Mononuclear cell (primary cell): ENCODE results near the gene SDHD. TPM values are rescaled to one million over a fixed set of nuclear protein-coding genes. Genes with fewer than 3 reads are reported as not detected.

Source experiments
- H3K27me3 ChIP-seq: 2 replicates; pipeline ENCODE4 v1.6.0; 2011; ENCODE audit warnings: low read length, control low read depth; ENCODE audit not compliant: insufficient read depth
- H3K4me1 ChIP-seq: 2 replicates; pipeline ENCODE4 v1.5.1; 2011; ENCODE audit warnings: mild to moderate bottlenecking, low read length, control low read depth; ENCODE audit not compliant: insufficient read depth
- H3K4me3 ChIP-seq: 2 replicates; pipeline ENCODE4 v1.5.1; 2011; ENCODE audit warnings: mild to moderate bottlenecking, low read length, moderate library complexity
- H3K9me3 ChIP-seq: 2 replicates; pipeline ENCODE4 v1.5.1; 2011; ENCODE audit warnings: low read depth, mild to moderate bottlenecking, control low read depth, low read length
- total RNA-seq: library from RNA; depleted of rRNA; stranded (reverse); fragments of >200 nt; gene quantifications from one replicate; pipeline ENCODE4 v1.2.3, GENCODE V29; 2012

SDHD gene
- total RNA-seq, 1 donor = 72.1 TPM

GRCh38 chr11:112128483-112129121, 41.9 kb downstream of the SDHD start:
- H3K4me1 ChIP-seq = peaks cover 14% of the 10 kb centered on the region
- H3K27me3 ChIP-seq = no peaks in the 10 kb centered on the region
- no peaks in the 10 kb centered on the region for H3K9me3 ChIP-seq
- H3K4me3 ChIP-seq = no peak overlapping the region

DNA sequence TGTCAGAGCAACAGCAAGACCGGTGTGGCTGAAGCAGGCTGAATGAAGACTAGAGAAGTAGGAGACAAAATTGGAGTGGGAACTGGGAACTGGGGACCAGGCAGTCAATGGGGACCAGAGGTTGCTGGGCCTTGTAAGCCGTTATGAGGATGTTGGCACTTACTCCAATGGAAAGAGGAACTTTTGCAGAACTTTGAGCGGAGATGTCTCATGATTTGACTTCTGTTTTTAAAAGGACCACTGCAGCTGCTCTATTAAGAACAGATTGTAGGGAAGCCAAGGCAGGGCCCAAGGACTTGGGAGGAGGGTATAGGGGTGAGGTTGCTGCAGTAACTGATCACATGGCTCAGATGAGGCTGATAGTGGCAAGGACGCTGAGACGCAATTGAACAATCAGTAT, 43.0 kb downstream of the SDHD start:
- H3K4me3 ChIP-seq = no peak overlapping the region
- no peaks in the 10 kb centered on the region for H3K9me3 ChIP-seq
- peaks cover 14% of the 10 kb centered on the region for H3K4me1 ChIP-seq
- H3K27me3 ChIP-seq = no peaks in the 10 kb centered on the region

- no peaks in the 10 kb centered on the region for H3K27me3 ChIP-seq
- no peaks in the 10 kb centered on the region for H3K9me3 ChIP-seq
- H3K4me1 ChIP-seq = peaks cover 14% of the 10 kb centered on the region
- no peak overlapping the region for H3K4me3 ChIP-seq
Observed at GRCh38 chr11:112132737-112133136, 46.1 kb downstream of the SDHD start.

GRCh38 chr11:112134473-112134872, 47.8 kb downstream of the SDHD start:
- Histone ChIP-seq H3K4me1 (peaks cover 8% of the 10 kb centered on the region), H3K27me3 (no peaks in the 10 kb centered on the region), H3K4me3 (no peak overlapping the region), H3K9me3 (no peaks in the 10 kb centered on the region)

DNA sequence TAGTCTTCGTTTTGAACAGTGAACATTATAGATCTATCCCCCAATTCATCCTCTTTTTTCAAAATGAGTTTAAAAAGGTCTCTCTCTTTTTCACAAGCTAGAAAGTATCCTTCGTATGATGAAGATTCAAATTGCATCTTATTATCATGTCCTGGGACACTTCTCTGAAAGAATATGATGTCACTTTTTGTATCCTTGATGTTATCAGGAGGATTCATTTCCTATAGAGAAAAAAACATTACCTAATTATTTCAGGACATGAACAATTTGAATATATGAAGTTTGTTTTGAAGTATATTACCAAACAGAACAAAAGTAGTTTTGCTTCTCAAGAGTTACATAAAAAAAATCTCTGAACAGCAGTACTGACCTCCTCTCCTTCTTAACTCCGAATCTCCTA, 56.9 kb downstream of the SDHD start:
- H3K4me1 ChIP-seq = peaks cover 8% of the 10 kb centered on the region

More for the DNA sequence above, 56.9 kb downstream of the SDHD start:
- no peaks in the 10 kb centered on the region for H3K27me3 ChIP-seq
- peaks cover 8% of the 10 kb centered on the region for H3K9me3 ChIP-seq
- H3K4me3 ChIP-seq = no peak overlapping the region

Other genes starting within 250 kb of the SDHD start
- gene ALG9, start 215.3 kb upstream of the SDHD start, total RNA-seq = 23.7 TPM
- 2.0 TPM for gene FDXACB1, start 207.7 kb upstream of the SDHD start, total RNA-seq
- 13.2 TPM for gene CFAP68, start 207.3 kb upstream of the SDHD start, total RNA-seq
- not detected for gene CRYAB, start 175.1 kb upstream of the SDHD start, total RNA-seq
- not detected for gene HSPB2, start 174.1 kb upstream of the SDHD start, total RNA-seq
- not detected for gene C11orf52, start 168.0 kb upstream of the SDHD start, total RNA-seq
- 1.4 TPM for gene DIXDC1, start 149.5 kb upstream of the SDHD start, total RNA-seq
- 15.1 TPM for gene DLAT, start 61.5 kb upstream of the SDHD start, total RNA-seq
- not detected for gene PIH1D2, start 12.9 kb upstream of the SDHD start, total RNA-seq
- 20.7 TPM for gene NKAPD1, start 12.6 kb upstream of the SDHD start, total RNA-seq
- gene TIMM8B, start 117 bp upstream of the SDHD start, total RNA-seq = 10.6 TPM
- gene IL18, start 77.2 kb downstream of the SDHD start, total RNA-seq = 13.0 TPM
- 0.63 TPM for gene TEX12, start 80.5 kb downstream of the SDHD start, total RNA-seq
- 1.4 TPM for gene BCO2, start 88.6 kb downstream of the SDHD start, total RNA-seq
- gene PTS, start 139.6 kb downstream of the SDHD start, total RNA-seq = 37.3 TPM
- gene PLET1, start 174.0 kb downstream of the SDHD start, total RNA-seq = not detected